Measurements from ENCODE around the gene GLI1. TPM values are rescaled to one million over a fixed set of nuclear protein-coding genes. Genes with fewer than 3 reads are reported as not detected.

The GLI1 gene
- total RNA-seq, 1 donor from 2014 or later: 1.3 TPM

DNA sequence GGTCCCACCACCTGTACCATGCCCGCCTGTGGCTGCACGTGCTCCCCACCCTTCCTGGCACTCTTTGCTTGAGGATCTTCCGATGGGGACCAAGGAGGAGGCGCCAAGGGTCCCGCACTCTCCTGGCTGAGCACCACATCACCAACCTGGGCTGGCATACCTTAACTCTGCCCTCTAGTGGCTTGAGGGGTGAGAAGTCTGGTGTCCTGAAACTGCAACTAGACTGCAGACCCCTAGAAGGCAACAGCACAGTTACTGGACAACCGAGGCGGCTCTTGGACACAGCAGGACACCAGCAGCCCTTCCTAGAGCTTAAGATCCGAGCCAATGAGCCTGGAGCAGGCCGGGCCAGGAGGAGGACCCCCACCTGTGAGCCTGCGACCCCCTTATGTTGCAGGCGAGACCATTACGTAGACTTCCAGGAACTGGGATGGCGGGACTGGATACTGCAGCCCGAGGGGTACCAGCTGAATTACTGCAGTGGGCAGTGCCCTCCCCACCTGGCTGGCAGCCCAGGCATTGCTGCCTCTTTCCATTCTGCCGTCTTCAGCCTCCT is 3.4 kb upstream of the GLI1 start:
- ATAC-seq (ENCODE audit: low read depth) (peak; percentile 35), DNase-seq (peak; percentile 36)
- ChIA-PET CTCF (interaction anchor here (0.8 to 5.4 kb wide), 12 partner anchors 10 to 214 kb away, joined by 3 to 67 read pairs (median 3); partner anchors contain the start of gene INHBC), POLR2A (interaction anchor here (0.6 to 0.8 kb wide), 2 partner anchors 26 to 344 kb away, joined by 3 read pairs; no protein-coding TSS in a partner anchor)
- H3K4me1 Mint-ChIP-seq: peaks cover 39% of the 10 kb centered on the region
- H3K4me3 Mint-ChIP-seq: peak overlapping the region; percentile 76
- TF ChIP-seq, protein P1, sequence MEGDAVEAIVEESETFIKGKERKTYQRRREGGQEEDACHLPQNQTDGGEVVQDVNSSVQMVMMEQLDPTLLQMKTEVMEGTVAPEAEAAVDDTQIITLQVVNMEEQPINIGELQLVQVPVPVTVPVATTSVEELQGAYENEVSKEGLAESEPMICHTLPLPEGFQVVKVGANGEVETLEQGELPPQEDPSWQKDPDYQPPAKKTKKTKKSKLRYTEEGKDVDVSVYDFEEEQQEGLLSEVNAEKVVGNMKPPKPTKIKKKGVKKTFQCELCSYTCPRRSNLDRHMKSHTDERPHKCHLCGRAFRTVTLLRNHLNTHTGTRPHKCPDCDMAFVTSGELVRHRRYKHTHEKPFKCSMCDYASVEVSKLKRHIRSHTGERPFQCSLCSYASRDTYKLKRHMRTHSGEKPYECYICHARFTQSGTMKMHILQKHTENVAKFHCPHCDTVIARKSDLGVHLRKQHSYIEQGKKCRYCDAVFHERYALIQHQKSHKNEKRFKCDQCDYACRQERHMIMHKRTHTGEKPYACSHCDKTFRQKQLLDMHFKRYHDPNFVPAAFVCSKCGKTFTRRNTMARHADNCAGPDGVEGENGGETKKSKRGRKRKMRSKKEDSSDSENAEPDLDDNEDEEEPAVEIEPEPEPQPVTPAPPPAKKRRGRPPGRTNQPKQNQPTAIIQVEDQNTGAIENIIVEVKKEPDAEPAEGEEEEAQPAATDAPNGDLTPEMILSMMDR (IDR thresholded peaks at IDR 0.05): no peak
- H3K36me3 Mint-ChIP-seq (ENCODE audit: low read depth): peaks cover 8% of the 10 kb centered on the region
- intact Hi-C loops (cut with micrococcal nuclease): loop anchor here (1.0 to 10.0 kb wide), 3 partner anchors 193 to 331 kb away; partner anchors contain the start of gene LRP1
- no peaks in the 10 kb centered on the region for H3K9me3 Mint-ChIP-seq
- H3K27ac Mint-ChIP-seq: peak overlapping the region; percentile 57
- no peaks in the 10 kb centered on the region for H3K27me3 Mint-ChIP-seq

DNA sequence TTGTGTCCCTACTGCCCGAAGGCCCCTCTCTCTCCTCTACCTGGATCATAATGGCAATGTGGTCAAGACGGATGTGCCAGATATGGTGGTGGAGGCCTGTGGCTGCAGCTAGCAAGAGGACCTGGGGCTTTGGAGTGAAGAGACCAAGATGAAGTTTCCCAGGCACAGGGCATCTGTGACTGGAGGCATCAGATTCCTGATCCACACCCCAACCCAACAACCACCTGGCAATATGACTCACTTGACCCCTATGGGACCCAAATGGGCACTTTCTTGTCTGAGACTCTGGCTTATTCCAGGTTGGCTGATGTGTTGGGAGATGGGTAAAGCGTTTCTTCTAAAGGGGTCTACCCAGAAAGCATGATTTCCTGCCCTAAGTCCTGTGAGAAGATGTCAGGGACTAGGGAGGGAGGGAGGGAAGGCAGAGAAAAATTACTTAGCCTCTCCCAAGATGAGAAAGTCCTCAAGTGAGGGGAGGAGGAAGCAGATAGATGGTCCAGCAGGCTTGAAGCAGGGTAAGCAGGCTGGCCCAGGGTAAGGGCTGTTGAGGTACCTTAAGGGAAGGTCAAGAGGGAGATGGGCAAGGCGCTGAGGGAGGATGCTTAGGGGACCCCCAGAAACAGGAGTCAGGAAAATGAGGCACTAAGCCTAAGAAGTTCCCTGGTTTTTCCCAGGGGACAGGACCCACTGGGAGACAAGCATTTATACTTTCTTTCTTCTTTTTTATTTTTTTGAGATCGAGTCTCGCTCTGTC is 2.7 kb upstream of the GLI1 start:
- Mint-ChIP-seq H3K4me3 (no peak overlapping the region), H3K36me3 (ENCODE audit: low read depth) (peaks cover 10% of the 10 kb centered on the region), H3K27me3 (no peaks in the 10 kb centered on the region), H3K27ac (peak overlapping the region; percentile 41), H3K9me3 (no peaks in the 10 kb centered on the region), H3K4me1 (peaks cover 44% of the 10 kb centered on the region)
- DNase-seq: no peak
- ChIA-PET POLR2A (no interaction called here), CTCF (interaction anchor here (5.0 to 6.7 kb wide), 3 partner anchors 20 to 195 kb away, joined by 58 to 74 read pairs (median 67); partner anchors contain the start of gene ARHGAP9)
- ATAC-seq (ENCODE audit: low read depth): no peak
- TF ChIP-seq, protein P1 (IDR thresholded peaks at IDR 0.05): no peak
- intact Hi-C loops (cut with micrococcal nuclease): loop anchor here (1.0 to 10.0 kb wide), 3 partner anchors 194 to 332 kb away; partner anchors contain the start of gene LRP1

DNA sequence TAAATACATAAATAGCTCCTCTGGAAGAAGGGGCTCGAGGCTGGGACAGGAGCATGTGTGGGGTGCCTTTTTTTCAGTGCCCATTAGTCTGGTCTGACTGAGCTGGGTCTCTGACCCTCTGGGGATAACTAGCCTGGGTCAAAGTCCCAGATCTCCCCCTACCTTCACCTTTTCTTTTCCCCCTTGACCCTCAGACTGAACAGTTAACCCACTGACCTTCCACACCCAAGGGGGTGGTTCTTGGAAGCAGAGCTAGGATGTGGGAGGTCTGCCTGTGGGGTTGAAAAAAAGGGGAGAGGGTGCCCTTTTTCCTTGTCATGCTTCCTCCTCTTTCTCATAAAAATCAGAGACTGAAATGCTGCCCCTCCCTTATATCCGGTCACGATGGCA is 925 bp upstream of the GLI1 start:
- no peak for ATAC-seq (ENCODE audit: low read depth)
- CTCF ChIA-PET: interaction anchor here (0.6 to 6.7 kb wide), 24 partner anchors 8 to 771 kb away, joined by 3 to 74 read pairs (median 4); partner anchors contain the start of genes ARHGAP9, B4GALNT1, DCTN2 and PTGES3
- H3K27me3 Mint-ChIP-seq: no peaks in the 10 kb centered on the region
- peak overlapping the region; percentile 96 for H3K4me3 Mint-ChIP-seq
- DNase-seq: no peak
- peaks cover 58% of the 10 kb centered on the region for H3K4me1 Mint-ChIP-seq
- TF ChIP-seq, protein P1 (IDR thresholded peaks at IDR 0.05): no peak
- peak overlapping the region; percentile 98 for H3K27ac Mint-ChIP-seq
- POLR2A ChIA-PET: interaction anchor here (0.7 to 6.9 kb wide), 22 partner anchors 11 to 800 kb away, joined by 3 to 133 read pairs (median 4); partner anchors contain the start of genes ARHGAP9, DDIT3, LRP1 and MARS1
- intact Hi-C loops (cut with micrococcal nuclease): loop anchor here (1.0 to 10.0 kb wide), 8 partner anchors 27 to 334 kb away; partner anchors contain the start of genes B4GALNT1, DCTN2, DDIT3 and LRP1
- H3K36me3 Mint-ChIP-seq (ENCODE audit: low read depth): peaks cover 13% of the 10 kb centered on the region
- no peaks in the 10 kb centered on the region for H3K9me3 Mint-ChIP-seq

DNA sequence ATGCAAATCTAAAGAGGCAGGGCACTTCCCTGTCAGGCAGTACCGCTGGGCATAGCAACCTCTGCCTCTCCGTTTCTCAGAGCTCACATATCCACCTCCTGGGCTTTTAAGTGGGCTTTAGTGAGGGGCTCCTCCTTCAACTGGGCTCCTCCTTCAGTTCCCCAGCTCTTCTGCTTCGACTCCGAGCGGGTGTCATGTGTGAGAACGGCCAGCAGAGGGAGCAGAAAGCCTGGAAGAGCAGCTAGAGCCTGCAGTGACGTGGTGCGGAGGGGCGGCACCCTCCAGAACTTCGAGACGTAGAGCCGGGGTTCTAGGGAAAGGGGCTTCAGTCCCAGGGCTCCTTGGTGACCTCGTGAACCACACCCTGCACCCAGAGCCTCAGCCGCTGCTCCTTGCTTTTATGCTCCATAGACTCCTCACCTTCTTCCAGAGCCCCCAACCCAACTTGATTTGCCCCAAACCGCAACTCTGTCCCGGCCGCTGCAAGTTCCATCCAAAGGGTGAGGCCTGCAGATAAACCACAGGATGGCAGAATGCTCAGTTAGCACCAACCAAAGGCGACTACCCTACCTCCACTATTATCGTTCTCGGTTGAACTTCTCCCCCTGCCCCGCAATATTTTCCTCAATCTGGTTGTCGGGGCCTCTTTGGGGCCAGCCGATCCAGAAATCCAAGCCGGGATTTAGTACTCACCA is 383 bp upstream of the GLI1 start:
- intact Hi-C loops (cut with micrococcal nuclease): loop anchor here (1.0 to 10.0 kb wide), 8 partner anchors 28 to 334 kb away; partner anchors contain the start of genes B4GALNT1, DCTN2, DDIT3 and LRP1
- no peaks in the 10 kb centered on the region for H3K27me3 Mint-ChIP-seq
- peak; percentile 68 for ATAC-seq (ENCODE audit: low read depth)
- POLR2A ChIA-PET: interaction anchor here (0.7 to 6.9 kb wide), 23 partner anchors 10 to 801 kb away, joined by 3 to 133 read pairs (median 4); partner anchors contain the start of genes ARHGAP9, DDIT3, LRP1 and MARS1
- peak overlapping the region; percentile 96 for H3K4me3 Mint-ChIP-seq
- TF ChIP-seq, protein P1 (IDR thresholded peaks at IDR 0.05): peak; percentile 57
- DNase-seq: peak; percentile 87
- CTCF ChIA-PET: interaction anchor here (0.7 to 6.7 kb wide), 23 partner anchors 11 to 771 kb away, joined by 3 to 74 read pairs (median 4); partner anchors contain the start of genes ARHGAP9, B4GALNT1, DCTN2 and PTGES3
- no peaks in the 10 kb centered on the region for H3K9me3 Mint-ChIP-seq
- H3K4me1 Mint-ChIP-seq: peaks cover 62% of the 10 kb centered on the region
- peaks cover 13% of the 10 kb centered on the region for H3K36me3 Mint-ChIP-seq (ENCODE audit: low read depth)
- H3K27ac Mint-ChIP-seq: peak overlapping the region; percentile 98

Measured in activated B cell treated with CpG ODN at 0.5 μM for 24 hours (primary cell).